ENCODE results near the gene NDUFV2. TPM values are rescaled to one million over a fixed set of nuclear protein-coding genes. Genes with fewer than 3 reads are reported as not detected.
"Not testable (repeated sequence)": the region's sequence is repeated elsewhere in the genome, so short reads cannot be mapped to it uniquely, and the experiment has no call there.

NDUFV2 gene
- total RNA-seq, 1 donor from 2014 or later = 124 TPM

DNA sequence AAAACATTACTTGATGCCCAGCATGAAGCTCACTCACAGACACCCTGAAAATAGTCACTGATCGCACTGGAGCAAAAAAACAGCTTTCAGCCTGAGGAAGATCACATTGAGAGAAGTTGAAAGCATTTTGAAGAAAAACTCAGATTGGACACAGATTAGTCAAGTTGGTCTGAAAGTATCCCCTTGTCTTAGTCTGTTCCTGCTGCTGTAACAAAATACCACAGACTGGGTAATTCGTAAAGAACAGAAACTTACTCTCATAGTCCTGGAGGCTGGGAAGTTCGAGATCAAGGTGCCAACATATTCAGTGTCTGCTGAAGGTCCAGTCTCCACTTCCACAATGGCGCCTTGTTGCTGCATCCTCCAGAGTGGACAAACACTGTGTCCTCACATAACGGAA lies 14.2 kb upstream of the NDUFV2 start:
- Mint-ChIP-seq H3K4me3 (ENCODE audit: low read depth) (no peak overlapping the region), H3K27me3 (no peaks in the 10 kb centered on the region), H3K27ac (no peak overlapping the region), H3K4me1 (ENCODE audit: low read depth) (no peaks in the 10 kb centered on the region), H3K36me3 (ENCODE audit: insufficient read depth) (no peaks in the 10 kb centered on the region), H3K9me3 (ENCODE audit: low read depth) (no peaks in the 10 kb centered on the region)
- no peak for DNase-seq (ENCODE audit: low spot score, unreplicated experiment)
- TF ChIP-seq, protein P1, sequence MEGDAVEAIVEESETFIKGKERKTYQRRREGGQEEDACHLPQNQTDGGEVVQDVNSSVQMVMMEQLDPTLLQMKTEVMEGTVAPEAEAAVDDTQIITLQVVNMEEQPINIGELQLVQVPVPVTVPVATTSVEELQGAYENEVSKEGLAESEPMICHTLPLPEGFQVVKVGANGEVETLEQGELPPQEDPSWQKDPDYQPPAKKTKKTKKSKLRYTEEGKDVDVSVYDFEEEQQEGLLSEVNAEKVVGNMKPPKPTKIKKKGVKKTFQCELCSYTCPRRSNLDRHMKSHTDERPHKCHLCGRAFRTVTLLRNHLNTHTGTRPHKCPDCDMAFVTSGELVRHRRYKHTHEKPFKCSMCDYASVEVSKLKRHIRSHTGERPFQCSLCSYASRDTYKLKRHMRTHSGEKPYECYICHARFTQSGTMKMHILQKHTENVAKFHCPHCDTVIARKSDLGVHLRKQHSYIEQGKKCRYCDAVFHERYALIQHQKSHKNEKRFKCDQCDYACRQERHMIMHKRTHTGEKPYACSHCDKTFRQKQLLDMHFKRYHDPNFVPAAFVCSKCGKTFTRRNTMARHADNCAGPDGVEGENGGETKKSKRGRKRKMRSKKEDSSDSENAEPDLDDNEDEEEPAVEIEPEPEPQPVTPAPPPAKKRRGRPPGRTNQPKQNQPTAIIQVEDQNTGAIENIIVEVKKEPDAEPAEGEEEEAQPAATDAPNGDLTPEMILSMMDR (IDR thresholded peaks at IDR 0.05; ENCODE audit: unreplicated experiment) = no peak

DNA sequence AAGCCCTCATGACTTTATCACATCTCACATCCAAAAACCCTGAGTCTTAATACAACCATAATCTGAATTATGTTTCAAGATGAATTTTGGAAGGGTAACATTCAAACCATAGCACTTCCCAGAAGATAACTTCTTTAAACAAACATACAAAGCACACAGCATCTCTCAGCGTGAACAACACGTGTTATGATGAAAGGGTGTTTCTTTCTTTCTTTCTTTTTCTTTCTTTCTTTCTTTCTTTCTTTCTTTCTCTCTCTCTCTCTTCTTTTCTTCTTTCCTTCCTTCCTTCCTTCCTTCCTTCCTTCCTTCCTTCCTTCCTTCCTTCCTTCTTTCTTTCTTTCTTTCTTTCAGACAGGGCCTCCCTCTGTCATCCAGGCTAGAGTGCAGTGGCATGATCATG lies 13.8 kb upstream of the NDUFV2 start:
- H3K36me3 Mint-ChIP-seq (ENCODE audit: insufficient read depth); H3K4me1 Mint-ChIP-seq (ENCODE audit: low read depth); H3K27me3 Mint-ChIP-seq; H3K27ac Mint-ChIP-seq; H3K4me3 Mint-ChIP-seq (ENCODE audit: low read depth); DNase-seq (ENCODE audit: low spot score, unreplicated experiment); H3K9me3 Mint-ChIP-seq (ENCODE audit: low read depth): not testable (repeated sequence)

DNA sequence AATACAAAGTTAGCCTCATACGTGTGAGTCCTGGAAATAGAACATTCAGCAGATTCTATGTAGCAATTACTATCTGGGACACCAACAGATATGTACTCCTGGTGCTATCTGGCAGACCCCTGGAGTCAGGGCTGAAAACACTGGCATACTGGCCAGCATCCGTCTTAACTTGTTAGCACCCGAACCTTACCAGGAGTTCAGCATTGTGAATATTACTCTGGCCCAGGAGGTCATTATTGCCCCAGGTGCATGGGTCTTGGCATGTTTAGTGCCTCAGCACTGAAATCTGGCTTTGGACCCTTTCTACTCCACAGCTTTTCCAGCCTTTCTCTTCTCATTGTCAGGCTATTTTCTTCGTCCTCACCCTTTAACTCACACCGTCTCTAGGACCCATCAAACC lies 11.9 kb upstream of the NDUFV2 start:
- H3K36me3 Mint-ChIP-seq (ENCODE audit: insufficient read depth) = no peaks in the 10 kb centered on the region
- H3K27me3 Mint-ChIP-seq = no peaks in the 10 kb centered on the region
- peaks cover 13% of the 10 kb centered on the region for H3K4me1 Mint-ChIP-seq (ENCODE audit: low read depth)
- TF ChIP-seq, protein P1 (IDR thresholded peaks at IDR 0.05; ENCODE audit: unreplicated experiment) = no peak
- no peak overlapping the region for H3K27ac Mint-ChIP-seq
- DNase-seq (ENCODE audit: low spot score, unreplicated experiment) = no peak
- no peak overlapping the region for H3K4me3 Mint-ChIP-seq (ENCODE audit: low read depth)
- H3K9me3 Mint-ChIP-seq (ENCODE audit: low read depth) = no peaks in the 10 kb centered on the region

DNA sequence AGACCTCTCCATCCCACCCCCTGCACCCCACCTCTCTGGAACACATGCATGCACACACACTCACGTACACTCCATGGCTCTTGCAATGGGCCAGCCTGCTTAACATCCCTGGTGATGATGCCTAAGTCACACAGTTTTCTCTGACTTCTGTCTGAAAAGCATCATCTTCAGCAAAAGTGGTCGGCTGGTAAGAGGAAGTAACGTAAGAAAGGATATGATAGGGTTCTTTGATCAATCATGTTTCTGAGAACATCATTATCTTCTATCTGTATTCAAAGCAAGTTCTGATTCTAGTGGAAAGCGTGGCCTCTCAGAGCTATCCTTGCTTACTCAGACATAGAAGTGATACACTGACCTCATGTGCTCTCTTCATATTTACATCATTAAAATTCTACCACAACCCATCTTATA lies 11.4 kb upstream of the NDUFV2 start:
- TF ChIP-seq, protein P1 (IDR thresholded peaks at IDR 0.05; ENCODE audit: unreplicated experiment) = no peak
- Mint-ChIP-seq H3K4me1 (ENCODE audit: low read depth) (peaks cover 16% of the 10 kb centered on the region), H3K36me3 (ENCODE audit: insufficient read depth) (no peaks in the 10 kb centered on the region), H3K9me3 (ENCODE audit: low read depth) (no peaks in the 10 kb centered on the region), H3K27me3 (no peaks in the 10 kb centered on the region), H3K27ac (no peak overlapping the region), H3K4me3 (ENCODE audit: low read depth) (no peak overlapping the region)
- no peak for DNase-seq (ENCODE audit: low spot score, unreplicated experiment)

DNA sequence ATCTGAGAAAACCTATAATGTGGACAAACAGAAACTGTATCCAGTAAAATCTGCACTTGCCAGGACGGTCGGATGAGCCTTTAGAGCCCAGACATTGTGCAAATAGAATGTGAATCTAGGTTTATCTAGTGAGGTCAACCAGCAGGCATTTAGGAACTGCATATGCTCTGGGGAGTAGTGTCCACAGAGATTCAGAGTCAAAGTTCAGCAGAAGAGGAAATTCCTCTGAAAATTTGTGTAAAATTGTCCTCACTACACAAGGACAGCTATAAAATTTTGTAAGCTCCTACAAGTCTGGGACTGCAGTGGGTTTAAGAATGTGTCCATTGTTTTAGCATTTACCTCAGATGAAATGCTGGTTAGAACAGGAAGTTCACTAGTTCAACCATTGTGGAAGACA lies 9.8 kb upstream of the NDUFV2 start:
- no peaks in the 10 kb centered on the region for H3K36me3 Mint-ChIP-seq (ENCODE audit: insufficient read depth)
- no peak overlapping the region for H3K27ac Mint-ChIP-seq
- no peaks in the 10 kb centered on the region for H3K27me3 Mint-ChIP-seq
- TF ChIP-seq, protein P1 (IDR thresholded peaks at IDR 0.05; ENCODE audit: unreplicated experiment) = no peak
- peaks cover 16% of the 10 kb centered on the region for H3K4me1 Mint-ChIP-seq (ENCODE audit: low read depth)
- no peaks in the 10 kb centered on the region for H3K9me3 Mint-ChIP-seq (ENCODE audit: low read depth)
- no peak for DNase-seq (ENCODE audit: low spot score, unreplicated experiment)
- no peak overlapping the region for H3K4me3 Mint-ChIP-seq (ENCODE audit: low read depth)

DNA sequence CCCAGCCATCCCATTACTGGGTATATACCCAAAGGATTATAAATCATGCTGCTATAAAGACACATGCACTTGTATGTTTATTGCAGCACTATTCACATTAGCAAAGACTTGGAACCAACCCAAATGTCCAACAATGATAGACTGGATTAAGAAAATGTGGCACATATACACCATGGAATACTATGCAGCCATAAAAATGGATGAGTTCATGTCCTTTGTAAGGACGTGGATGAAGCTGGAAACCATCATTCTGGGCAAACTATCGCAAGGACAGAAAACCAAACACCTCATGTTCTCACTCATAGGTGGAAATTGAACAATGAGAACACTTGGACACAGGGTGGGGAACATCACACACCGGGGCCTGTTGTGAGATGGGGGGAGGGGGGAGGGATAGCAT lies 9.4 kb upstream of the NDUFV2 start:
- peaks cover 16% of the 10 kb centered on the region for H3K4me1 Mint-ChIP-seq (ENCODE audit: low read depth)
- not testable (repeated sequence) for H3K27ac Mint-ChIP-seq; DNase-seq (ENCODE audit: low spot score, unreplicated experiment); H3K36me3 Mint-ChIP-seq (ENCODE audit: insufficient read depth); H3K27me3 Mint-ChIP-seq; H3K9me3 Mint-ChIP-seq (ENCODE audit: low read depth); H3K4me3 Mint-ChIP-seq (ENCODE audit: low read depth)
